ENCODE data around the gene MARCHF9.

The MARCHF9 gene

DNA sequence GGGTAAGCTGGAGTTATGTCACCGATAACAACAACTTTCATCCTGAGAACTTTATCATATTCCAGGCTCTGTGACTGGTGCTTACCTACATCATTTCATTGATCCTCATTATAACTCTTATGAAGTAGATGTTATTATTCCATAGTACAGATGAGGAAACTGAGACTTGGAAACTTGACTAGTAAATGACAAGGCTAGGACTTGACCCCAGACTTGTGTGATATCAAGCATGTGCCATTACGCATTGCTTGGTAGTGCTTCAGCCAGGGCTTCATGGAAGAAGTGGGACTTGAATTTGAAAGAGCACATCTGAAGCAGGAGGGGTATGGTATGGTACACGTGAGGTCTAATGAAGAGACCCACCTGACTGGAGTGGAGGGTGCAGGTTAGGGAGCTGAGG, 51.8 kb downstream of the MARCHF9 start:
- no peak for DNase-seq

DNA sequence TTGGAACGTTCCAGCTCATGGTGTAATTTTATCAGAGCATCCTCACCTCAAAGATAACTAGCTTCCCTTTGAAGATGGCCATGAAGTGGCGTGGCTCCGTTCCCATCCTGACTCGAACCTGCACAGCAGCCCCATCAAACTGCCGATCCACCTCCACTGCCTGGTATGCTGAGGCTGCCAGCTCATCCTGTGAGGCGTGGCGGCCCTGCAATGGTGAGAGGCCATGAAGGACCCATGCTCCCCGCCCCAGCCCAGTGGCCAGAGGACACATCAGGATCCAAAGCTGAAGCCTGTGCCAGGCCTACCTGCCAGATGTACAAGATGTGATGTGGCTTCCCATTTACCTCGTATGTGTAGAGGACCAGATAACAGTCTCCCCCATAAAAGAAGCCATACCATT, 52.4 kb downstream of the MARCHF9 start:
- no peak for DNase-seq

DNA sequence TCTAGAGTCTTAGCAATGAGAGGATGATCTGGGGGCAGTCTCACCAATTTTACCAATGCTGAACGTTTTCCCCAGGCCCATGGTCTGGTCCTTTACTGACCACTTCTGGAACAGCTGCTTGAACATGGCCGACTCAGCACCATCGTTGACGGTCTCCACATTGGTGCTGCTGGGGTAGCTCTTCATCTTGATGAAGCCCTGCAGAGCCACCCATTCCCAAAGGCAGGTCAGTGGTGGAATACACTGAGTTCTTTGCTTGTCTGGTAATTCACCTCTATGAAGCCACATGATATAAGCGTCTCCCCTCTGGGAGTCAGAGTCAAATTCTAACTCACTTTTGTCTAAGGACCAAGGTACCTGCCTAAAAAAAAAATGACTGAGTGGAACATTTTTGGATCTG, 53.4 kb downstream of the MARCHF9 start:
- no peak for DNase-seq

DNA sequence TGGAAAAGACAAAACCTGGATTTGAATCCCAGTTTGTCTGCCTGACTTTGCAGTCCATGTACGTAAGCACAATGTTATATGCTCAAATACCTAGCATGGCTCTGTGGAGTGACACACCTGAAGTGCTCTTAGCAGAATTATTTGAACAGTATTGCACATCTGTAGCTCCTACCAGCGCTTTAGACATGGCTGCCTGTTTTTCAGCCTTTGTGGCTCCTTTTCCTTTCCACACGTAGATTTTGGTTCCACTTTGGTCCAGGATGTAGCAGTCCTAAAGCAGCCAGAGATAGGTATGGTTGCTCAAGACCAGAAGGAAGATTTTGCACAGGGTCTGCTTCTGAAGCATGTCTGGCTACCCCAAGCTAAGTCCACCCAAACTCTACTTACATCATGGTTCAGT, 54.5 kb downstream of the MARCHF9 start:
- no peak for DNase-seq

All from activated CD8-positive, alpha-beta memory T cell treated with anti-CD3 and anti-CD28 coated beads for 24 hours (primary cell).